GM12801 (cell line): ENCODE data around the gene ABR.

ENCODE experiments used
- CTCF ChIP-seq: IDR thresholded peaks from one replicate; pipeline ENCODE4 v1.5.1; 2011; ENCODE audit warnings: control low read depth; ENCODE audit not compliant: insufficient read length; ENCODE audit errors: extremely low read depth

ABR gene

GRCh38 chr17:1111599-1112443 lies 68.0 kb downstream of the ABR start:
- TF ChIP-seq CTCF, result no peak

GRCh38 chr17:1110862-1111598 lies 68.8 kb downstream of the ABR start:
- no peak for TF ChIP-seq CTCF

- no peak for TF ChIP-seq CTCF
These were observed 69.3 kb downstream of the ABR start for GRCh38 chr17:1110541-1110861.

- TF ChIP-seq CTCF, result no peak
These were observed 69.9 kb downstream of the ABR start for GRCh38 chr17:1109606-1110540.

- no peak for TF ChIP-seq CTCF
These were observed 70.8 kb downstream of the ABR start for GRCh38 chr17:1108765-1109605.

GRCh38 chr17:1108478-1108764 lies 71.4 kb downstream of the ABR start:
- TF ChIP-seq CTCF, result no peak
